ENCODE data around the gene STK11. TPM values are rescaled to one million over a fixed set of nuclear protein-coding genes. Genes with fewer than 3 reads are reported as not detected.

The STK11 gene
- 100 to 1,000 TPM; 194 to 209 TPM for total RNA-seq
- 197 TPM for polyA plus RNA-seq (ENCODE audit: insufficient read depth, low read depth, low replicate concordance)
- long read RNA-seq, donor 1, transcript STK11-201 (10 exons, 2,611 nt), result major isoform, 13 of 18 reads
- long read RNA-seq, donor 1, partial matches to known transcripts, result 5 of 18 reads
- long read RNA-seq, donor 1, other reads (novel, unspliced or antisense), result 0 of 18 reads
- long read RNA-seq, donor 2, transcript STK11-201 (10 exons, 2,611 nt), result major isoform, 6 of 6 reads
- long read RNA-seq, donor 2, partial matches to known transcripts, result 0 of 6 reads
- long read RNA-seq, donor 2, other reads (novel, unspliced or antisense), result 0 of 6 reads

DNA sequence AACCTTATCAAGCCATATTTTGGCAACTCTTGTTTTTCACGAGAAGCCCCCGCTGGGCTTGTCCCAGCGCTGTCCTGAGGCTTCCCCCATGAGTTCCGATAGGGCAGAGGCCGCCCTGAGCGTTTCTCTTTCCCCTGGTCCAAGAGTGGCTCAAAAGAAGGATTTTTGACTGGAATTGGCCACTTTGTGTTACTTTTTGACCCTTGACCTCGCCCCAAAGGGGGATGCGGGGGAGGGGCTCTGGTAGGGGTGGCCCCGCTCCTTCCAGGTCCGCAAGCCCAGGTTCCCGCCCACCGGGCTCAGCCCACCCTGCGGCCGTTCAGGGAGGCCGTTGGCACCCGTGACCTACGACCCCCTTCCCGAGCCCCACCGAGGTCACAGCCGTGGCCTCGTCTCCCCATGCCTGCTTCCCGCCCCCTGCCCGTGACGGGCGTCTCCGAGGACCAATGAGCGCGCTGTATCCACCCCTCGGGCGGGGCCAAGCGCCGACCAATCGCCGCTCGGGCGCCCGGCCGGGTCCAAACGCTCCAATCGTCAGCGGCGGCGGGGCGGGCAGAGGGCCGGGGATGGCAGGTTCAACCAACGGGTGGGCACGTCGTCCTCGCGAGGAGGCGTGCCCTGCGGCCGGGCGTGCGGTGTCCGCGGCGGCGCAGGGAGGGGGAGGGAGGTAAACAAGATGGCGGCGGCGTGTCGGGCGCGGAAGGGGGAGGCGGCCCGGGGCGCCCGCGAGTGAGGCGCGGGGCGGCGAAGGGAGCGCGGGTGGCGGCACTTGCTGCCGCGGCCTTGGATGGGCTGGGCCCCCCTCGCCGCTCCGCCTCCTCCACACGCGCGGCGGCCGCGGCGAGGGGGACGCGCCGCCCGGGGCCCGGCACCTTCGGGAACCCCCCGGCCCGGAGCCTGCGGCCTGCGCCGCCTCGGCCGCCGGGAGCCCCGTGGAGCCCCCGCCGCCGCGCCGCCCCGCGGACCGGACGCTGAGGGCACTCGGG lies at the start of gene STK11:
STK11 (plus strand) TSS at position 665 of the 986 bp plus-strand sequence. CDS start 1,136 bp downstream, outside the sequence.
- Histone ChIP-seq H3K4me1 (peaks cover 42% of the 10 kb centered on the region), H3K4me3 (peak within 1 kb of the TSS; percentile 69 to 80), H3K27me3 (no peaks in the 10 kb centered on the region), H3K9me3 (no peaks in the 10 kb centered on the region), H3K27ac (peak within 1 kb of the TSS; percentile 83 to 93), H3K36me3 (ENCODE audit: low read depth, missing control alignments) (no peaks in the 10 kb centered on the region)
- TF ChIP-seq, protein P1, sequence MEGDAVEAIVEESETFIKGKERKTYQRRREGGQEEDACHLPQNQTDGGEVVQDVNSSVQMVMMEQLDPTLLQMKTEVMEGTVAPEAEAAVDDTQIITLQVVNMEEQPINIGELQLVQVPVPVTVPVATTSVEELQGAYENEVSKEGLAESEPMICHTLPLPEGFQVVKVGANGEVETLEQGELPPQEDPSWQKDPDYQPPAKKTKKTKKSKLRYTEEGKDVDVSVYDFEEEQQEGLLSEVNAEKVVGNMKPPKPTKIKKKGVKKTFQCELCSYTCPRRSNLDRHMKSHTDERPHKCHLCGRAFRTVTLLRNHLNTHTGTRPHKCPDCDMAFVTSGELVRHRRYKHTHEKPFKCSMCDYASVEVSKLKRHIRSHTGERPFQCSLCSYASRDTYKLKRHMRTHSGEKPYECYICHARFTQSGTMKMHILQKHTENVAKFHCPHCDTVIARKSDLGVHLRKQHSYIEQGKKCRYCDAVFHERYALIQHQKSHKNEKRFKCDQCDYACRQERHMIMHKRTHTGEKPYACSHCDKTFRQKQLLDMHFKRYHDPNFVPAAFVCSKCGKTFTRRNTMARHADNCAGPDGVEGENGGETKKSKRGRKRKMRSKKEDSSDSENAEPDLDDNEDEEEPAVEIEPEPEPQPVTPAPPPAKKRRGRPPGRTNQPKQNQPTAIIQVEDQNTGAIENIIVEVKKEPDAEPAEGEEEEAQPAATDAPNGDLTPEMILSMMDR (IDR thresholded peaks at IDR 0.05), result no peak
- peak; percentile 72 for TF ChIP-seq POLR2A (IDR thresholded peaks at IDR 0.05)
- peak; percentile 98 for DNase-seq
- intact Hi-C loops (cut with DNase I; ENCODE audit: low total_unique reads), result no loop called here
- 4 to 8% methylated on average over 14 to 71 of the region's 114 CpGs for WGBS, 2 donors

DNA sequence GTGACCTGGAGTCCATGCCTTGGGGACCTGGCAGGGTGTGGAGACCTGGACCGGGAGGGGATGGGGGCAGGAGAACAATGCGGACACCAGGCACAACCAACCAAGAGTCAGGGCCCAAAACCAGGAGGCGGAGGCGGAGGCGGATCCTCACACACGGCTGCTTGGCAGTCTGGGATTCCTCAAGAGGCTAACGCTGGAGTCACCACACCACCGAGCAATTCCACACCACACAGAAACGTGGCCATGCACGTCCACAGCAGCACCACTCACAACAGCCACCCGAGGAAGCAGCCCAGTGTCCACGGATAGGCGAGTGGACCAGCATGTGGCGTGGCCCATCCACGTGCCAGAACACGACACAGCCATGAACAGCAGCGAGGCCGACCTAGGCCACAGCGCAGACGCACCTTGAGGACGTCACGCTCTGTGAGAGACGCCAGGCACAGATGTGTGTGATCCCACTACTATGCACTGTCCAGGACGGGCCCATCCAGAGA lies 49.2 kb upstream of the STK11 start:
- WGBS, 2 donors, result 88 to 100% methylated on average over 6 to 24 of the region's 24 CpGs
- Histone ChIP-seq H3K9me3 (no peaks in the 10 kb centered on the region), H3K4me3 (no peak overlapping the region), H3K36me3 (ENCODE audit: low read depth, missing control alignments) (no peaks in the 10 kb centered on the region), H3K4me1 (peaks cover 31% of the 10 kb centered on the region), H3K27me3 (no peaks in the 10 kb centered on the region), H3K27ac (no peak overlapping the region)
- TF ChIP-seq POLR2A (IDR thresholded peaks at IDR 0.05), result no peak
- TF ChIP-seq, protein P1 (IDR thresholded peaks at IDR 0.05), result no peak
- DNase-seq, result no peak
- intact Hi-C loops (cut with DNase I; ENCODE audit: low total_unique reads), result no loop called here

GRCh38 chr19:1156830-1157615 lies 48.6 kb upstream of the STK11 start:
- TF ChIP-seq, protein P1 (IDR thresholded peaks at IDR 0.05), result no peak
- no peak for TF ChIP-seq POLR2A (IDR thresholded peaks at IDR 0.05)
- Histone ChIP-seq H3K36me3 (ENCODE audit: low read depth, missing control alignments) (no peaks in the 10 kb centered on the region), H3K4me1 (peaks cover 30% of the 10 kb centered on the region), H3K9me3 (no peaks in the 10 kb centered on the region), H3K4me3 (no peak overlapping the region), H3K27ac (no peak overlapping the region), H3K27me3 (no peaks in the 10 kb centered on the region)
- 94% methylated on average over 39 to 46 of the region's 46 CpGs for WGBS, 2 donors
- no peak for DNase-seq
- intact Hi-C loops (cut with DNase I; ENCODE audit: low total_unique reads), result no loop called here

Data from testis (tissue), 5 donors.